GM21381 (cell line): ENCODE data around the gene PLLP.
"Not testable (repeated sequence)": the region's sequence is repeated elsewhere in the genome, so short reads cannot be mapped to it uniquely, and the experiment has no call there.

Source experiments
- ATAC-seq: cut with Tn5 transposase; IDR thresholded peaks from one replicate; pipeline ENCODE4 v1.9.1; 2021; ENCODE audit warnings: mild to moderate bottlenecking, moderate library complexity; ENCODE audit not compliant: unreplicated experiment

The PLLP gene

DNA sequence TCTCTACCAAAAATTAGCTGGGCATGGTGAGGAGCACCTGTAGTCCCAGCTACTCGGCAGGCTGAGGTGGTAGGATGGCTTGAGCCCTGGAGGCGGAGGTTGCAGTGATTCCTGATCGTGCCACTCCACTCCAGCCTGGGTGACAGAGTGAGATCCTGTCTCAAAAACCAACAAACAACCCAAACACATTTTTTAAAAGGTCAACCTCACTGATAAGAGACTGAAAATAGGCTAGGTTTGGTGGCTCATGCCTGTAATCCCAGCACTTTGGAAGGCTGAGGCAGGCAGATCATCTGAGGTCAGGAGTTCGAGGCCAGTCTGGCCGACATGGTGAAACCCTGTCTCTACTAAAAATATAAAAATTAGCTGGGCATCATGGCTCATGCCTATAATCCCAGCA is 8.5 kb downstream of the PLLP start:
- ATAC-seq, result not testable (repeated sequence)

DNA sequence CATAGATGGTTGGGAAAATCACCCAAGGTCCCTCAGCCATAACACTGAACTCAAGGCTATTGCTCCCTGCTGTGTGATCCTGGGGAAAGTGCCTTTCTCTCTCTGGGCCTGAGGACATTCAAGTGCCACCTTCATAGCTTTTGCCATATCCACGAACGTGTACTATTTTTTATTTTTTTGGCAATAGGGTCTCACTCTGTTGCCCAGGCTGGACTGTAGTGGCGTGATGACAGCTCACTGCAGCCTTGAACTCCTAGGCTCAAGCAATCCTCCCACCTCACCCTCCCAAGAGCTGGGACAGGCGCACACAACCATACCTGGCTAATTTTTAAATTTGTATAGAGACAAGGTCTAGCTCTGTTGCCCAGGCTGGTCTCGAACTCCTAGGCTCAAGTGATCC is 10.6 kb downstream of the PLLP start:
- no peak for ATAC-seq

DNA sequence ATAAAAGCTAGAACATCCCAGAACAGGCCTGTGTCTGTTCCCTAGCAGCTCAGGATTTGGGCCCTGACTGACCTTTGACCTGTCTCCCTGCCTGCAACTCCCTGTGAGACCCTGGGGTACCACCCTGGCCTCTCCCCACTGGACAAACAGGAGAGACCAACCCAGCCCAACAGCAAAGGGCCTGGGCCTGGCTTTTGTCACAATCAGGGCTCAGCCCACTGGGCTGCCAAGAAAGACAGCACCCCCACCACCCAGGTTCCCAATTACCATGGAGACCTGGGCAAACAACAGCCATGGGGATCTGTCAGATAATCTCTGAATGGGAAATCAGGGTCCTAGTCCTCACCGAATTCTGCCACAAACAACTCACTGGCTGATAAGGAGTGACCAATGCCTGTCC is 11.1 kb downstream of the PLLP start:
- no peak for ATAC-seq

DNA sequence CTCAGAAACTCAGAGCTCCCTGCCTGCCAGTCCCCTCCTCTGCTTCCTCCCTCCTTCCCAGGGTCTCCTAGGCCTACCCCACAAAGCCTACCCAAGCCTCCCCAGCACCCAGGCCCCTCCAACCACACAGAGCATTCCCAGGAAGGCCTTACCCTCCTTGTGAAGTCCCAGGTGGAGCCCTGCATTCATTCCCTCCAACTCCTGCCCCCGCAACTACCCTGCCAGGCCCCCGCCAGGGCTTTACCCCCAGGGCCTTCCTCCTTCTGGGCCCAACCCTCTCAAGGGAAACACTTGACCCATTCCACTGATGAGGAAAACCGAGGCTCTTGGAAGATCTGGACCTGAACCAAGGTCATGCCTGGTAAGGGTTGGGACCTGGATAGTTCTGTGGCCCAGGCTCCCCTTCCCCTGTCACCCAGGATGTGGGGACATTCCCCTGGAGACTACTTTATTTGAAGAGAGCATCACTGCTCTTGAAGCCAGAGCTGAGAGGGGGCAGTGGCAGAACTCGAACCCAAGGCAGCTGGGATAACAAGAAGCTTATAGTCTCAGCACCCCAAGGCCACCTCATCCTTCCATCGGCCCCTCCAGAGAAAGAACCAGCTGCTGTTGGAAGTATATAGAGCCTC is 12.5 kb downstream of the PLLP start:
- ATAC-seq, result no peak

DNA sequence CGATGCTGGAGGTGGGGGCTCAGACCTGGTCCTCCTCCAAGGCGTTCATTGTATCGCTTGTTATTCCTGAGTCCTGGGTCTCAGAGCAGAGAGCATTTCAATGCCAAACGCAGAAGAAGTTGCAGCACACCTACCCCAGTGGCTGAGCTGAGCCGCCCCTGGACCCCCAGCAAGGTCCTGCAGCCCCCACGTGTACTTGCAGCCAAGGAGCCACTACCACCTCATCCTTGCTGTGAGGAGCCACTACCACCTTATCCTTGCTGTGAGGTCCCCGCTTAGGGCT is 13.5 kb downstream of the PLLP start:
- no peak for ATAC-seq

DNA sequence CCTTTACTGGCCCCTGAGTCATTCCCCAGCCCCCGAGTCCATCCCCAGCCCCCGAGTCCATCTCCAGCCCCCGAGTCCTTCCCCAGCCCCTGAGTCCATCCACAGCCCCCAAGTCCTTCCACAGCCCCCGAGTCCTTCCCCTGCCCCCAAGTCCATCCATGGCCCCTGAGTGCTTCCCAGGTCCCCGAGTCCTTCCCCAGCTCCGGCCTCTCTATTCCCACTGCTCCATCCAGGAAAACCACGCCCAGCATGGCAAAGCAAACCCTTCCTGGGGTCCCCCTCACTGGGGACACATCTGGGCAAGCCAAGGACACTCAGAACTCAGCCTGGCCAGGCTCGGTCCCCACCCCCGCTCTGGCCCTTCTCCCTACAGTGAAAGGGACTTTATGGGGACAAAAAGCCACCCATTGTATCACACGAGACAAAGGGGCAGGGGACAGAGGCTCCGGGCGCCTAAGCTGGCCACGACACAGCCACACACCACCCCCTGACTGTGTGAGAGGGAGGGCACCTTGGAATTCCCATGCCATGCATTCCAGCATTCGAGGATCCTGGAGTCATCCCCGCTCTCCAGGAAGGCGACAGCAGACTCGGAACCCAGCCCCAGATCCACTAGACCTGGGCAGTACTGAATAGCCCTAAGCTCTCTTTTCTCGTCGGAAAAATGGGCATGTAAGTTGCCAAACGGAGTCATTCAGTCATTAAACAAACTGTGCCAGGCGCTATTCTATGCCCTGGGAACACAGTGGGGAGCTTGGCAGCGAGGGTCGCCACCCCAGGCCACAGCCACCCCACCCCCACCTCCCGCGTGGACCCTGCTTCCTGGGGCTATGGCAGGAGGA is 14.0 kb downstream of the PLLP start:
- no peak for ATAC-seq

DNA sequence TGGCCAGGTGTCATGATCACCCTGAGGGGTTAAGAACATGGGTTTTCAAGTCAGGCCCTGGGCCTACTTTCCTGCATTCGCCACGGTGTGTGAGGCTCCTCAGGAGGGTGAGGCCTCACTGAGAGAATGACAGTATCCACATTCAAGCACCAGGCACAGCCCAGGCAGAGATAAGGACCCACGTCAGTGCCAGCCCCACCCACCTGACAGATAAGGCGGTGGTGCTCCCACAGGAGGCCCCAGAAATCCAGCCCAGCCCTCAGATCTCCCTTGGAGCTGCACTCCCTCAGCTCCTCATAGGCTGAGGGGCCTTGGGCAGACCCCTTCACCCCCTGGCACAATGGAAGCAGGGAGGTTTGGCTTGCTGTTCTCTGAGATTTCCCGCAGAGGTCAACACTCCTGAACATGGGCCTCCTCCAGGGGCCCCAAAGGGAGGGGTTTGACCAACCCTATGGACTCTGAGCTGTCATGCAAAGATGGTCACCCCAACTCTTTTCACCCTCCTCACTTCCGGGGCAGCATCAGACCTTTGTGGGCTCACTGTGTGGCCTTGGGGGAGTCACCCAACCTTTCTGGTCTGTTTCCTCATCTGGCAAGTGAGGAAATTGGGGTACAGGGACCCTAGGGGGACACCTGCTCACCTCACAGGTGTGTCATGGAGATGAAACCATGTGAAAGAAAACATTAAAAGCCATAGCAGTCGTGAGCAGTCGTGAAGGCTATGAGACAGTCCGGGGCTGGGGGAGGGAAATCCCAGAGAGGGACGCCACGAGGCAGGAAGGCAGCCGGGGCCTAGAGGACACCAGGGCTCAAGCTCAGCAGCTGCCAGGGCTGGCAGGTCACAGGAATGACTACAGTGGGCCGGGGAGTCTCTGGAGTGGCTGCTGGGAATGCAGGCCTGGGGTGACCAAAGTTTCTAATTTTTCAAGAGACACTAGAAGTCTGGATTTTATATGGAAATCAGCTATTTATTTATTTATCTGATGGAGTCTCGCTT is 15.4 kb downstream of the PLLP start:
- no peak for ATAC-seq

DNA sequence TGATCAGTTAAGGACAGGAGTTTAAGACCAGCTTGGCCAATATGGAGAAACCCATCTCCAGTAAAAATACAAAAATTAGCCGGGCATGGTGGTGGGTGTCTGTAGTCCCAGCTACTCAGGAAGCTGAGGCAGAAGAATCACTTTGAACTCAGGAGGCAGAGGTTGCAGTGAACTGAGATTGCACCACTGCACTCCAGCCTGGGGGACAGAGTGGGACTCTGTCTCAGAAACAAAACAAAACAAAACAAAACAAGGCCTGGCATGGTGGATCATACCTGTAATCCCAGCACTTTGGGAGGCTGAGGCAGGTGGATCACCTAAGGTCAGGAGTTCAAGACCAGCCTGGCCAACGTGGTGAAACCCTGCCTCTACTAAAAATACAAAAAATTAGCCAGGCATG is 17.1 kb downstream of the PLLP start:
- not testable (repeated sequence) for ATAC-seq

DNA sequence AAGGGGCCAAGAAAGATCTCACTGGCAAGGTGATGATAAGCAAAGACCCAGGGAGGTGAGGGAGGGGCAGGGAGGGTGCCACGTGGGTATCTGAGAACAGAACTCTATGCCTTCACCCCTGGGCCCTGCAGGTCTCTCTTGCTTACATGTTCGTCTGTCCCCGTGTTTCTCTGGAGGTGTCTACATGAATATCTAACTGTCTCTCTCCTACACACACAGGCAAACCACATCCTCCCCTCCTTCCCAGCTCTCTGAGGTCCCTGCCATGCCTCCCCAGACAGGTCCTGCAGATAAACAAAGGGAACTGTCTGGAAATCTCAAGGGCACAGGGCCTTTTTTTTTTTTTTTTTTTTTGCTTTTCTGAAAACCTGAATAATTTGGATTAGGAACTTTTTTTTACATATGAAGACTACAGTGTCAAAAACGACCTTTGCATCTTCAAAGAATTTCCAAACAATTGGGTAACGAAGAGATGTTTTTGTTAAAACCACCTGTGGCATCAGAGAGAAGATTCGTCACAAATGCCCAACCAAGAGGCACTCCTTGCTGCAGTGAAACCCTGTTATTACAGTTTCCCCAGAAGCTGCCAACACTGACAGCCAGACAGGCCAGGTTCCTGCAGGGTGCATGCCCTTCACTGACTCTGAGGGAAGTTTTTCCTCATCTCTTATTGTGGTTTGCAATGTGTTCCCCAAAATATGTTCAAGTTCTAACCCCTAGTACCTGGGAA is 17.8 kb downstream of the PLLP start:
- no peak for ATAC-seq

DNA sequence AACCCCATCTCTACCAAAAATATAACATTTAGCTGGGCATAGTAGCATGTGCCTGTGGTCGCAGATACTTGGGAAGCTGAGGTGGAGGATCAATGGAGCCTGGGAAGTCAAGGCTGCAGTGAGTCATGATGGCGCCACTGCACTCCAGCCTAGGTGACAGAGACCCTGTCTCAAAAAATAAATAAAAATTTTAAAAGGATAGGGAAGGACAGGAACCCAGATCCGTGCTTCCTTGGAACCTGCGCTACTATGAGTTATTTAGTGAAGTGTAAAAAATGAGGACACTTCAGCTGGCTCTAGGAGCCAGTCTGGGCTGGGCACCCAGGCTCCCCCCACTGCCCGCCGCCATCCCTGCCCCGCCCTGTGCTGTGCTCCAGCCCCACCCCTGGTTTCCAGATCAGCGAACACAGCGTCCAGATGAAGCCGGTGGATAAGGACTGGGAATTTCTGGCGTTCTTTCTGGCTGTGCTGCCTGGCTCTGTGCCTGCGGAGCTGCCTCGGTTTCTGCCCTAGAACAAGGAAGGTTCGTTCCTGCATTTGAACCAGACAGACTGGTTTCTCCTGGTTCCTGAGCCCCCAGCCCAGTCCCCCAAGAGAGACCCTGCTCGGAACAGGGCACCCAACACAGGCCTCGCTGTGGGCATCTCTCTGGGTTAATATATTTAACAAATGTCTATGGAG is 18.5 kb downstream of the PLLP start:
- no peak for ATAC-seq

DNA sequence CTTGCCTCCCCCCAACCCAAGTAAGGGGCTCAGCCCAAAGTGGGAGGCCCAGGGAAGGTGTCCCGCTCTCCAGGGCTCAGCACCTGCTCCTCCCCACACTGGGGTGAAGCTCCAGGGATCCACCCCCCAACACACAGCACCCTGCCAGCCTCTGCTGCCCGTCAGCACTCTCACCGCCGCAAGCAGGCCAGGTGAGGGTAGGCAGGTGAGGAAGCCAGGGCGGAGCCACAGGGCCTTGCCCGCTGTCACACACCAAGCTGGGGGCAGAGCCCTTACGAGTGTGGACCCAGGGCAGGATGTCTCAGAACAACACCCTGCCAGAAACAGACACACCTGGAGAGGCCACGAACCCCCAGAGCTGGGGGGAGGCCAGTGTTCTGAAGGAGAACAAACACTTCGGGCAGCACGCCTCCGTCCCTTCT is 19.5 kb downstream of the PLLP start:
- ATAC-seq, result no peak

DNA sequence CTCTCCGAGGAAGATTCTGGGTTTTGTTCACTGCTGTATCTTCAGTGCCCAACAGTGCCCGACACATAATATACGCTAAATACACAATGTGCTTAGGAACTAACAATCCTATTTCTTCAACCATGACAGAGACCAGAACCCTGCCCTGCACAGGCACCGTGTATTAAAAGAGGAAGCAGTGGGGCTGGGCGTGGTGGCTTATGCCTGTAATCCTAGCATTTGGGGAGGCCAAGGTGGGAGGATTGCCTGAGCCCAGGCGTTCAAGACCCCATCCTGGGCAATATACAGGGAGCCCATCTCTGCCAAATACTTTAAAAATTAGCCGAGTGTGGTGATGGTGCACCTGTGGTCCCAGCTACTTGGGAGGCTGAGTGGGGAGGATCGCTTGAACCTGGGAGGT is 20.1 kb downstream of the PLLP start:
- no peak for ATAC-seq

DNA sequence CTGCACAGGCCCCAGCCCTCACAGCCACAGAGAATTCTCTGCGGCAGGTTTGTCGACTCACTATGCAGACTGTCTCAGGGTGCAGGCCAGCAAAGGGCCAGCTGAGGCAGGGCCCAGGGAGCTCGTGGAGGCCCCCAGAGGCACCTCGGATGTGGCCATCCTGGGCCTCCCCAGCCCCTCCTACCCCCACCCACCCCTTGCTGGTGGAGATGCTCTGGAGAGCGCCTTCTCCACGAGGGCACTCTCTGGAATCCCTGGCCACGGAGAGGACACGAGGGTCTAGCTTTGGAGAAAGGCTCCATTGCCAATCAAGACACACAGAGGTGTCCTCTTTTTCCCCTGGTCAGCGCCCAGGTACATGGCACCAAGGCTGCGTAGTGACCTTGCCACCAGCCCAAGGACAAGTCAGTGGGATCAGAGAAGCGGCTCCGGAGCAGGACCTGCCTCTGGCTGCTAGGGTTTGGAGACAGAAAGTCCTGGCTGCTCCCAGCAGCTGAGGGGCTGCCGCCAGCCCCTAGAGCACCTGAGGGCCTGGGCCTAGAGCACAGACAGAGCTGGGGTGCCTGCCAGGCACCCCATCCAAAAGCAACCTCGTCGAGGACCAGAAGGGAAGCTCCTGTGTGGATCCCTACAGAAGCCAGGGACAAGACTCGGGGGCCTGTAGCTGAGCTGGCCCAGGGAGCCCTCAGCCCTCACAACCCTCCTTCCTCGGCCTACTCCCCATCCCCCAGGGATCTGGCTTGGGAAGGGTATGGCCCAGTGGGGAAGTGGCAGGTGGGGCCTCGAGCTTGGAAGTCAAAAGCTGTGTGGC is 20.7 kb downstream of the PLLP start:
- no peak for ATAC-seq

DNA sequence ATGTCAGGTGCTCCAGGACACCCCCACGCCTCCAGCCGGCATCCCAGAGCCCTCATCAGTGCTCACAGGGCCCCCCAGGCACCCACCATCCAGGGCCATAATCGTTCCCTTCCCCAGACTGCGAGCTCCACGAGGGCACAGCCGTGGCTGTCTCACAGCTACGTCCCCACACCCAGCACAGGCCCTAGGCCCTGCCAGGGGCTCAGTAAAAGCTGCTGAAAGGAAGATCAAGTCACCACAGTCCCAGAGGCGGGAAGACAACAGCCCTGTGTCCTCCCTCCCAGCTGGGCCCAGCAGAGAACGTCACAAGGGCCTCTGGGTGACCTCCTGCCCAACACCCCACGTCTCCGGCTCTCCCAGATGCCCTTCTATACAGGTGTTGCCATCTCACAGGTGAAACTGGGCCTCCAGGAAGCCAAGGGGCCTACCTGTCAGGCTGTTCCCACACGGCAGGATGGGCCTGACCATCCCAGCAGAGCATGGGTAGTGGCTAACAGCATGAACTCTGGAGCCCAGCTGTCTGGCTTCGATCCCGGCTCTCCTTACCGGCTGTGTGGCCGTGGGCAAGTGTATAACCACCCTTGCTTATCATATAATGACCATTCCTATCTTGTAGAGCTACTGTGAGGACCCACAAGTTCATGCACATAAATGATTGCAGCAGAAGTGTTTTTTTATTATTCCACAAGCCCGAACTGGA is 21.5 kb downstream of the PLLP start:
- ATAC-seq, result no peak

DNA sequence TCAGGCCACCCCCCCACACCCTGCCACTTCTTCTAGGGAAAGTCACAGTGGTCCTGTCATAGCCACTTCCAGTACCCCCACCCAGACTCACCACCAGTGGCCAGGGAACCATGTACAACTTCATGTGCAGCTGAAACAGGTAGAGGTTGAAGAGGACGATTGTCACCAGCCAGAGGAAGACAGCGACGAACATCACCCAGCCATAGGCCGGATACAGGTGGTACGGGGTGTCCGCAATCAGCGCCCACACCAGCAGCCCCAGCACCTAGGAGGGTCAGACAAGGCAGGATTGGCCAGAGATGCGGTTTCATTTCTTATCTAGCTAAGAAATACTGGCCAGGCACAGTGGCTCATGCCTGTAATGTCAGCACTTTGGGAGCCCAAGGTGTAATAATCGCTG is 22.7 kb downstream of the PLLP start:
- no peak for ATAC-seq

DNA sequence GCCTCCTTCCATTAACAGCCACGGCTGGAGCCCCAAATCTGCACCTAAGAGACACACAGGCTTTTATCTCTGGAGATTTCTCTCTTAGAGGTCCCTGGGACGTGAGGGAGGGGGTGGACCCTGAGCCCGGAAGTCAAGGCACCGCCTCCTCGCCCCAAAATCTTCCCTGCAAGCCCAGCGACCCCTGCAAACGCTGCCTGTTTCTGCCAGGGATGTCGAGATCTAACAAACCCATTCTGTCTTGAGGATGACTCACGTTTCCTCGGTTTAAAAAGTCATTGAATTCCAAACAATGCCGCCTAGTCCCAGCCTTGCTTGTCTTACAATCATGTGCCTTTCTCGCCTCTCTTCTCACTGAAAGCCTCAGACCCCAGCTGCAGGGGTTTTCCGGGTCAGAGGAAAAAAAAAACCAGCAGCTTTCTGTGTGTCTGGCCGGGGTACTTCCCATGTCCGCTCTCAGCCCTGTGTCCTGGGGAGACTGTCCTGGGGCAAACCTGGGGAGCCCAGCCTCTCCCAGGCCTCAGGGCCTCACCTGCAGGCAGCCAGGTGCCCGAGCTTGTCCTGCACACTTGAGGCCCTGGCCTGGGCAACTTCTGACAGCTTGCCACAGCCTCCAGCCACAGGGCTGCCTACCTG is 24.1 kb downstream of the PLLP start:
- ATAC-seq, result no peak

DNA sequence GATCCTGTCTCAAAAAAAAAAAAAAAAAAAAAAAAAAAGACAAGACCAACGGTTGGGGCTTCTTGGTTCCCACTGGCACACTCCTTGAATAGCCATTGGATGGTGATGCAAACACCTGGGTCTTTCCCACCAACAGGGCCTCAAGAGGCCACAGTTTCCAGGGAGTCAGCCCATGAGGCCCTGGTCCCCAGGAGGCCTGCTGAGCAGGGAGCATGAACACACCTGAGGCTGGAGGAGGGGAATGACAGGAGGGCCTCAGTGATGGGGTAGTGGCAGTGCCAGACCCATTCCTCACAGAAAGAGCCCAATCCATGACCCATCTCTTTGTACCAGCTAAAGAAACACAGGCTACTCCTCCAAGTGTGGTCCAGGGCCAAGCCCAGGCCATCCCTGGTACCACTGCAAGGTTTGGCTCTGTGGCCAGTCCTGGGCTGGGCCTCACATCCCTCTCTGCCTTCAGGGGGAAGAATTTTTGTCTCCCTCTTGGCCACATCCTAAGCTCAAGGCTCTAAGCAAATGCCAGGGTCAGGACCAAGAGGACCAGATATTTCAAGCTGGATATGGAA is 25.5 kb downstream of the PLLP start:
- no peak for ATAC-seq

DNA sequence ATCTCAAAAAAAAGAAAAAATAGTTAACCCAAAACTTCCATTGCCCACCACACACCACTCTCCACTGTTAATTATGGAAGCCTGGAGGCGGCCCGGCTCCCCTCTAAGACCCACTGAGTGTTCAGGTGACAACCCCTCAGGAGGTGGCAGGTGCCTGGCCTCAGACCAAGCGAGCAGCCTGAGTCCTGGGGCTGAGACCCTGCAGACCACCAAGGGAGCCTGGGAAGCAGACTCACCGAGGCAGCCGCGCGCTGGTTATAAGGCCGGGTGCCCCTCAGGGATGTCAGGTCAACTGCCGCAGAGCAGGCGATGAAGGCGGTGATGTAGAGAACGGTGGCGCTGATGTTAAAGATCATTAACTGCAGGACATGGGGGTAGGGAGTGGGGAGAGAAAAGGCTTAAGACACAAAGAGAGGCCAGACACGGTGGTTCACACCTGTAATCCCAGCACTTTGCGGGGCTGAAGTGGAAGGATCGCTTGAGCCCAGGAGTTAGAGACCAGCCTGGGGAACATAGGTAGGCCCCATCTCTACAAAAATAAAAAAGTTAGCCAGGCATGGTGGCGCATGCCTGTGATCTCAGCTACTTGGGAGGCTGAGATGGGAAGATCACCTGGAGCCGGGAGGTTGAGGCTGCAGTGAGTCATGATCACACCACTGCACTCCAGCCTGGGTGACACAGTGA is 26.1 kb downstream of the PLLP start:
- ATAC-seq, result no peak
